Measurements from ENCODE around the gene OCRL. TPM values are rescaled to one million over a fixed set of nuclear protein-coding genes. Genes with fewer than 3 reads are reported as not detected.

Gene OCRL
- total RNA-seq, 4 donors from 2014 or later, result 13.2 to 18.0 (median 15.9) TPM

GRCh38 chrX:129629837-129630236, 89.8 kb downstream of the OCRL start:
- intact Hi-C loops (cut with DNase I; ENCODE audit: low total_unique reads), result loop anchor here (10.0 kb wide), 1 partner anchor 95 kb away; no protein-coding TSS in a partner anchor
- H3K4me3 ChIP-seq (ENCODE audit: low read depth, poor library complexity, severe bottlenecking), result no peak overlapping the region
- TF ChIP-seq POLR2A (IDR thresholded peaks at IDR 0.05), result no peak
- TF ChIP-seq CTCF (IDR thresholded peaks at IDR 0.05), result no peak
- DNase-seq (ENCODE audit: low spot score in 2 of 2), result no peak
- 79% methylated on average over 4 to 7 of the region's 7 CpGs for WGBS, 2 donors

GRCh38 chrX:129631849-129632248, 91.8 kb downstream of the OCRL start:
- DNase-seq (ENCODE audit: low spot score in 2 of 2), result no peak
- TF ChIP-seq CTCF (IDR thresholded peaks at IDR 0.05), result no peak
- TF ChIP-seq POLR2A (IDR thresholded peaks at IDR 0.05), result no peak
- H3K4me3 ChIP-seq (ENCODE audit: low read depth, poor library complexity, severe bottlenecking), result no peak overlapping the region
- intact Hi-C loops (cut with DNase I; ENCODE audit: low total_unique reads), result loop anchor here (10.0 kb wide), 1 partner anchor 93 kb away; no protein-coding TSS in a partner anchor
- 67 to 76% methylated on average over 5 of the region's 5 CpGs for WGBS, 2 donors

- DNase-seq (ENCODE audit: low spot score in 2 of 2), result no peak
- intact Hi-C loops (cut with DNase I; ENCODE audit: low total_unique reads), result loop anchor here (10.0 kb wide), 1 partner anchor 92 kb away; no protein-coding TSS in a partner anchor
- TF ChIP-seq POLR2A (IDR thresholded peaks at IDR 0.05) (no peak), CTCF (IDR thresholded peaks at IDR 0.05) (no peak)
- WGBS, 2 donors, result 53 to 64% methylated on average over 7 of the region's 7 CpGs
- no peak overlapping the region for H3K4me3 ChIP-seq (ENCODE audit: low read depth, poor library complexity, severe bottlenecking)
Observed at GRCh38 chrX:129632443-129632842, 92.4 kb downstream of the OCRL start.

GRCh38 chrX:129634541-129634940, 94.5 kb downstream of the OCRL start:
- intact Hi-C loops (cut with DNase I; ENCODE audit: low total_unique reads), result loop anchor here (10.0 kb wide), 1 partner anchor 90 kb away; no protein-coding TSS in a partner anchor
- TF ChIP-seq POLR2A (IDR thresholded peaks at IDR 0.05), result no peak
- no peak for TF ChIP-seq CTCF (IDR thresholded peaks at IDR 0.05)
- 57 to 67% methylated on average over 5 to 7 of the region's 7 CpGs for WGBS, 2 donors
- no peak for DNase-seq (ENCODE audit: low spot score in 2 of 2)
- H3K4me3 ChIP-seq (ENCODE audit: low read depth, poor library complexity, severe bottlenecking), result no peak overlapping the region

GRCh38 chrX:129636175-129636681, 96.2 kb downstream of the OCRL start:
- WGBS, 2 donors, result 52% methylated on average over 6 to 8 of the region's 8 CpGs
- intact Hi-C loops (cut with DNase I; ENCODE audit: low total_unique reads), result loop anchor here (10.0 kb wide), 1 partner anchor 89 kb away; no protein-coding TSS in a partner anchor
- no peak for DNase-seq (ENCODE audit: low spot score in 2 of 2)
- TF ChIP-seq CTCF (IDR thresholded peaks at IDR 0.05) (no peak), POLR2A (IDR thresholded peaks at IDR 0.05) (no peak)
- H3K4me3 ChIP-seq (ENCODE audit: low read depth, poor library complexity, severe bottlenecking), result no peak overlapping the region

Measured in lower leg skin (tissue), 4 donors.